Raji (cell line): ENCODE results near the gene CPEB1.

ENCODE experiments used
- POLR2A ChIP-seq: IDR thresholded peaks from 2 replicates; pipeline ENCODE4 v1.6.1; 2011; ENCODE audit warnings: low read depth, low read length, control low read depth; ENCODE audit not compliant: insufficient read depth

The CPEB1 gene

DNA sequence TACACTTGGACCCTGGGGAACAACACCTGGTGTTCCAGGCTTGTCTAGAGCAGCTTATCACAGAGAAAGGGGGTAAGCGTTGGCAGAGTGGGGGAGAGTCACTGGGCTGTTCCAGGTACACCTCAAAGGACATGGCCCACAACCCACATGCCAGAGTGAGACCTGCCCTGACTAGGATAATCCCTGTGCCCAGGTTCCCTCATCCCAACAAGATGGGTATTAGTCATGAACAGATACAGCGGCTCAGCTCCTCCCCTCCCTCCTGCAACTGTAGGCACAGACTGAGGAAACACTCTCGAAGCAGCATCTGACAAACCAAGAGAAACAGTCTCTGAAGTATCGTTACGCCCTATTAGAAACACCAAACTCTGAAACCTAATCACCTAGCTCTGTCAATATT is 74.9 kb downstream of the CPEB1 start:
- TF ChIP-seq POLR2A = no peak

DNA sequence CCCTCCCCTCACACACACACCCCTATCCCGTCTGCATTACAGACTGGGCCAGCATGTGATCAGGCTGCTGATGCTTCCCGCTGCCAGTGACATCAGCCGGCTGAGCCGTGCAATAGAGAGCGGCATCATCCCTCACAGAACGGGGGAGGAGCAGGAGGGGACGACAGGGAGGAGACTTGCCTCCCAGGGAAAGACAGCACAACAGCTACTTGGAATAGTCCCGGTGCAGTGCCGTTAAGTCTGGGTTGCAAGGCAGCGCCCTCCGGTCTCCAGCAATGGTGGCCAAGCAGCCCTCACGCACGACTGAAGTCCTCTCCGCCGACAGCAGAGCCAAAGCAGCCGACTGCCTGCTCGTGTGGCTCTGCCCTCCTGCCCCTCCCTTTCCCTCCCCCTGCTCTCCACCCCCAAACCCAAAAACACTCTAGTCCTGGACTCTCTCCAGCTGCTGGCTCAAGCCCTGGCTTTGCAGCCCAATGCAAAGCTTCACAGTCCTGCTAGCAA is 75.4 kb downstream of the CPEB1 start:
- TF ChIP-seq POLR2A = no peak

DNA sequence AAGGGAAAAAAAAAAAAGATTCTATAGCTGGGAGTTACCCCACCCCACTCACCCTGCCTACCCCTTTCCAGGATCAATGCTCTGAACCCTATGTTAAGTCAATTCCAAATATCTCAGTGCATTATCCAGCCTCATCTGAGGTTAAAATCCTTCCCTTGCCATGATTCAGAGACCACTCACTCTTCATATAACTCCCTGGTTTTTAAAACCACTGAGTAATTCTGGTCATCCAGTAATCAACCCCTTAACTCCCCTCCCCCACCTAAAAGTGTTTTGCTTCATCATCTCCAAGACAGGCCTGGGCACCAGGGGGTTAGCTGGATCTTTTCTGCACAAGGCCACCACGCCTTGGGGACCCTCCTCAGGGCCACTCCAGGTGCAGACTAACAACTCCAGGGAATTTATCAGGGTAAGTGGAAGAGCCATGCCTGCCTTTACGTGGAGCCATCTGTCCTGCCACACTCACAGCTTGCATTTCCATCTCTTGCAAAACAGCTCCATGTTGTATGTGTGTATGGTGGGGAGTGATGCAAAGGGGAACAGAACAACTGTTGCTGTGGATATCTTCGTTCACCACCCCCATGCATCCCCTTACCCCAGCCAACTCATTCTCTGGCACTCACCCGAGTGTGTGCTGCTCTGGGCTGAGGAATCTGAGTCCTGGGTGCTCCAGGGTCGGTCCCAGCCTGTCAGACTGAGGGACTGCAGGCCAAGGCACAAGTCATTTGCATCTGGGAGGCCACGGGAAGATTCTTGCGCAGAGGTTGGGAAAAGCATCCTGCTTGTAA is 76.2 kb downstream of the CPEB1 start:
- TF ChIP-seq POLR2A = no peak

DNA sequence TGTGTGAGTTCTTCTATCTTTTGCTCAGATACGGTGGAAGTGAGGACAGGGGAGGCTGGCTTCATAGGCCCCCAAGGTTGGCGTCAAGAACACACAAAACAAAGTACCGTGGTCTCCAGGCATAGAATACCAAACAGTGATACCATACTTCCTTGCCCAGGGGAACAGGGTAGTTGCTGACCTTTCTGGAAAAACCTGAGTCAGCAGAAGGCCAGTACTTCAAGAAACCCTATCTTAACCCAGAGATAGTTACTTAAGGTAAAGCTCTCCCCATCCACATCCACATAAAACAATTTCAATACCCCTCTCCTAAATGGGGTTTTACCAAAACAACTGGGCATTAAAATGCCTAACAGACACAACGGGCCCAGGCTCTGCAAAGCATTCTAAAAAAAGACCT is 77.3 kb downstream of the CPEB1 start:
- TF ChIP-seq POLR2A = no peak

DNA sequence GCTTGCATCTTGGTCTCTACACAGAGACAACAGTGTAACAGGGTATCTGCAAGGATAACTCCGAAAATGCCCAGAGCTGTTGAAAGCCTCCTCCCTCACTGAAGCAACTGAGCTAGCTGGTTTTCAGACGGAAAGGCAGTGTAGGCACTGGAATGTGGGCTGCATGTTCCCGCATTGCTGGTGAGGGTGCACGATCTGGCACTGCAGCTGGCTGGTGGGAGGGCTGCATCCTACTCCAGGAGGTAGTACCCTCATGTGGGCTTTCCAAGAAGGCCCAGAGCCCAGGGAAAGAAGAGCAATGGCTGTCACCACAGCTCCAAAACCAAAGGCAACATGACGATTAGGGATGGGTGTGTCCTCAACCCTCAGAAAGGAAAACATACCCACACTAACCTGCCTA is 78.2 kb downstream of the CPEB1 start:
- no peak for TF ChIP-seq POLR2A

DNA sequence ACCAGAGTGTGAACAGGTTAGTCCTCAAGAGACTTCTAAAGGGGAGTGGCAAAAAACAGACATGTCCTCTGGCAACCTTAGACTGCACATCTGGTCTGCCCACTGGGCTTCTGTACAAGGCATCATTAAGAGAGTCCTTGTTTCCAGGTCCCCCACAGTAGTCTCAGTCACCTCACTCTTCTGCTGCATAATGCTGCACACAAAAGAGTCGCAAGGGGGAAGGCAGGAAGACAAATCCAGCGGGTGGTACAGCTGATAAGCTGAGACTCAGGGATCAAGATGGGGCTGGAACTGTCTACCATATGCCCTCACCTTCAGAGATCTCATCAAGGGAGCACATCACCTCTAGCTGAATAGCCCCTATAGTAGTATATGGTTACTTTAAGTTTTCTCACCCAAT is 79.5 kb downstream of the CPEB1 start:
- TF ChIP-seq POLR2A = no peak

DNA sequence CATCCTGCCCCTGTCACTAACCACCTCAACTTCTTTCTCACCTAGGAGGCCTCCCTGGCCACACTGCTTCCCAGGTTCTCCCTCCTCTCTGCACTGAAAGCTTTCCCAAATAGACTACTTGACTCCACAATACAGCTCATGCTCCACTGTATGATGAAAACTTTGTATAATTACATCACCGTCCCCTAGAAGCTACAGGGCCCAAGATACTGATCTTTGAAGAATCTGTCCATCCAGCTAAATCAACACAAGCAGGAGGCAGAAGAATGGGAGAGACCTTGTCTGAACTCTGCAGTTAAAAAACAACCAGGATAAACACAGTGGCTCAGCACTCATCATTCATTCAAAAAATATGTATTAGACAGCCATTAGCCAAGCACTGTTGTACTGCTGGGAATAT is 80.5 kb downstream of the CPEB1 start:
- no peak for TF ChIP-seq POLR2A

DNA sequence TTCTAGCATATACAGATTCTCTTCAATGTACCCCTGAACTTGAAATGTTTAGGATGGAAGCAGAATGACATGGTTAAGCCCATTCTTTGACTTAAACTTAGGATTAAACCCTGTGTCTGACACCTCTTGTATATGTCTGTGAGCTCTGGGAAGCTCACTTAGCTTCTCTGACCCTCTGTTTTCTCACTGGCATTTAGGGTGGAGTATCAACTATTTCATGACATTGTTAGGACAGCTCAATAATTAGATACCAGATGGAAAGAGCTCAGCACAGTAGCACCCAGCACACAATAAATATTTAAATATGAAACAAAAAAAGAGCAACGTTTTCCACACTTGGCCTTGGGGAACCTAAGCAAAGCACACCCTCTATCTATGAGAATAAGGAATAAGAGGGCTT is 88.7 kb downstream of the CPEB1 start:
- TF ChIP-seq POLR2A = no peak

DNA sequence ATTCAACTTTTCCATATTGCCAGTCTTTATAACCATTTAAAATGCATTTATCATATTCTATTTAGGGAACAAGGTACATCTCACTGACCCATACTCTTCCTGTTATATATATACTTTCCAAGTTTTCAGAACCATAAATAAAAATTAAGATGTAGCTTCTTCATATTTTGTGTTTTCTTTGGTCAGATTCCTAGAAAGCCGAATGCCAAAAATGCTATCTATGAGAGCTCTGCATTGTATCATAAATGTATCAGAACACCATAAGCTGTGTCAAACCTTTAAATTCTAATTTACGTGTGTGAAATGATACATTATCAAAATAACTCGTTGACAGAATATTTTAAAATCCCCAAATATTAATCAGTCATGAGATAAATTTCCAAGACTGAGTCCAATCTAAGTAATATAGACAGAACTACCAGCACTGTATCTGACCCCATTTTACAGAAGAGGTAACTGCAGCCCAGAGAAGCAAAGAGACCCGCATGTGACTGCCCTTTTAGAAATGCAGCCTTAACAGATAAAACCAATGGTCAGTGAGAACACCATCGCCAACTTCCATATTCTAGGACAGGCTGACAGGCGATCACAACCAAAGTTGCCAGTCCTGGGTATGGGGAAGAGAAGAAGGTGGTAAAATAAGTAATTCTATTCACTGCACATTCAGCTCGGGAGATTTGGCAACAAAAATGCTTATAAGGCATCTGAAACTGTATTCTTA is 90.7 kb downstream of the CPEB1 start:
- TF ChIP-seq POLR2A = no peak

DNA sequence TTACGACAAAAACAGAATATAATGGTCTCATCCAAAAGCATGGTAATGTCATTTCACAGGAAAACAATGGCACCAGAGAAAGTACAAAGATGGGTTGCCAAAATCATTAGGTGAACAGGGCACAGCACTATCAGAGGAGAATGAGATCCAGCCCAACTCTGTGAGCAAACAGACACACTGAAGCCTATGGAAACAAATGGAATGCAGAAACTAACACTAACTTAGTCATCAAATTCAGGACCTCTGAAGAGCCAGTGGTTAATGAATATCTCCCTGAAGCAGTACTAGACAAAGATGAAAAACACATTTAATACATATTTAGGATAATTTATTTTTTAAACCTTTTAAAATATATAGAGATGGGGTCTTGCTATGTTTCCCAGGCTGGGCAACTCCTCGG is 92.3 kb downstream of the CPEB1 start:
- no peak for TF ChIP-seq POLR2A

DNA sequence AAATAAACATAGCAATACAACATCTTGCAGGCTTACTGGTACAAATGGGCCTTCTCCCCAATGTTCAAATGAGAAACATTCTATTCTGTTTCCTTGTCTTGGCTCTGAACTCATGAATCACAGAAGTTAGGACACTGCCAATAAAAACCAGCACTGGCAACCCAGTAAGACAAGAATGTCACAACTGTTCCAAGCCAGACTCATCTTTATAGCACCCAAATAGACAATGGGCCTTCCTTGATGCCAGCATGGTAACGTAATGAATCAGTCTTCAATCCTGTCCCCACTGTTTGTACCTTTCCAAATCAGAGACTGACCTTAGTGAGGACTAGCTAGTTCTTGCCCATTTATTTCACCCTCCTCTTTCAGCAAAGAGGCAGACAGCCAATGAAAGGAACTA is 92.8 kb downstream of the CPEB1 start:
- no peak for TF ChIP-seq POLR2A

DNA sequence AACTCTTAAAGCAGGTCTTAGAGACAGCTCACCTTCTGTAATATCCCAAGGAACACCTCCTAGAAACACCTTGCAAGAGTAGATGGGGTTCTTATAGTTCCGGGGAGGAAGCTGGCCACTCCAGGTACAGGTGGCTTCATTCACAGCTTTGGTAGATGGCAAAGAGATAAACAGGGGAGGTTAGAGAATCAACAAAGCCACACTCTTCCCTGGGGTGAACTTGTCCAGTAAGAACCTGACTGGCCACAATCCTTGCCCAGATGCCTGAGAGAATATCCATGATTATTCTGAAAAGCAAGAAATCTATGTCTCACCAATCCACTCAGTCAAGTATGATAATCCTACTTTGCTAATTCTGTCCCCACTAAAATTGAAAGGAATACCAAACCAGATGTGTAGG is 93.3 kb downstream of the CPEB1 start:
- no peak for TF ChIP-seq POLR2A

DNA sequence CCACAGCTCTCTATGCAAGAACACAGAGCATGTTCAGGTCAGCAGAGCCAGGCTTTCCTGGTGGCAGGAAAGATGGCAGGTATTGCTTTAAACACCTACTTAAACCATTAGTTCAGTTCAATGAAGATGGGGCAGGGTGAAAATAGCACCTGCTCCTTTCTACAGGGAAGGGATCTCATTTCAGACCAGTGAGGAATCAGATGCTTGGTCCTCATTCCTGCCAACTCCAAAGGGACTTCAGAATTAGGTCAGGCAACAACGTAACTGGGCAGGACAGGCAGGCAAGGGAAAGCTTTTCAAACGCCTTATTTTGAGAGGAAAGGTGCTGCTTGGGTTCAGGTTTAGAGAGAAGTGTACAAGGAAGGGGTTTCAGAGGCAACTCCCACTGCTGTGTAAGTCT is 94.3 kb downstream of the CPEB1 start:
- TF ChIP-seq POLR2A = no peak

DNA sequence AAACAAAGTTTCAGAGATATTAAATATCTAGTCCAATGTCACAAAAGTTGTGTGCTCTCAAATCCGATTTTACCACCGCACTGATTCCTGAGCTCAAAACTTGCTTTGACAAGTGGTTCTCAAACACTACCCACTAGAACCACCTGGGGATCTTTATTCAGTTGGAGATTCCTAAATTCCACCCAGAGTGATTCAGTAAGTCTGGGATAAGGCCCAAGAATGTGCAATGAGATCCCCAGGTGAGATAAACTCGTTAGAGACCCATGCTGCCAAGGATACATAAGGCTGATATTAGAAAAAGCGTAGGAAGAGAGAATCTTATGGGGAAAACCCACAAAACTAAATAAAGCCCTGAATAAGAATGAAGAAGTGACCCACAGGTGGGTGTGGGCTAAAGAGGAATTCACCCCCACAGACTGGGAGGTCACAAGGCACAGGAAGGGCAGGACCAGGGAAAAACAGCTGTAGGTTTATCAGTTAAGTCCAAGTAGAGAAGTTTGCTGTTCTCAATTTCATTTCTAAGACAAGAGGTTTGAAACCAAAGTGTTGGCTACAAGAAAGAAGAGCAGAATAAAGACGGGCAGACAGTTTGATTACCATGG is 95.4 kb downstream of the CPEB1 start:
- no peak for TF ChIP-seq POLR2A

DNA sequence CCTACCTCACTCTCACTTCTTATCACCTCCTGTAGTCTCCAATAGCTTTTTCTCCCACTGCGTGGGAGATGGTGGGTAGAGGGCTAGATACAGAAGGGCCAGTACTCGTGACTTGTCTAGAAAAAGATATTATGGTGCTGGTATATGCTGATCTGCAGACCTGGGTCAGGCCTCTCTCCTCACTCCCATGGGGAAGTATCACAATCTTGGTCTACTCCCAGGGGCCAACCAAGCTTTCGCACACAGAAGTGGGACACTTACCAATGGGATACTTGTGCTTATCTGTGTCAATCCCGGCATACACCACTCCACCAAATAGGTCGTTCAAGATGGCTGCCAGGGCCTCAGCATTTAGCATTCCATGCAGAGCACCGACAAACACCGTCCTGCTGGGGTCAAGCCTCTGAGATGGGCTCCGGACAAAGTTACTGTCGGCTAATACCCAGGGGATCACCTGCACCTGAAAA is 97.9 kb downstream of the CPEB1 start:
- no peak for TF ChIP-seq POLR2A

DNA sequence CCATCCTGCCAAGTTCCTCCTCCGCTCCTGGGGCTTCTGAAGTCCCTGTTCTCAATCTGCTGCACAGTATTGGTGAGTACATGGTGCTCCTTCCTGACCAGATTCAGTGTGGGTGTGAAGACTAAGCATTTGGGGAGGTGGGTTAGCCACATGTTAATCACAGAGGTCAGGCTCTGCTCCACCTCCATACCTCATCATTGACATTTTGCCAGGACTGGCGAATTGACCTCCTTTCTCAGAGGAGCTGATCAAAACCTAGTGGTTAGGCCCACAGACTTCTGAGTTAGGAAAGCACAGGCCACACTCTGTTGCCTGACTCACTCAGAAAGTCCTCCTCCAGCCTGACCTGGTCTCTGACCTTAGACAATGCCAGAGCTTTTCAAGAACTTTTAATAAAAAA is 98.5 kb downstream of the CPEB1 start:
- TF ChIP-seq POLR2A = no peak
